ENCODE results near the gene CRYM. TPM values are rescaled to one million over a fixed set of nuclear protein-coding genes. Genes with fewer than 3 reads are reported as not detected.

CRYM gene
- total and polyA plus RNA-seq, 10 of the 15 experiments (the other 5 are each of a cell fraction or from before 2014, with no cell fraction given), result 0.30 to 6.1 (median 3.9) TPM

DNA sequence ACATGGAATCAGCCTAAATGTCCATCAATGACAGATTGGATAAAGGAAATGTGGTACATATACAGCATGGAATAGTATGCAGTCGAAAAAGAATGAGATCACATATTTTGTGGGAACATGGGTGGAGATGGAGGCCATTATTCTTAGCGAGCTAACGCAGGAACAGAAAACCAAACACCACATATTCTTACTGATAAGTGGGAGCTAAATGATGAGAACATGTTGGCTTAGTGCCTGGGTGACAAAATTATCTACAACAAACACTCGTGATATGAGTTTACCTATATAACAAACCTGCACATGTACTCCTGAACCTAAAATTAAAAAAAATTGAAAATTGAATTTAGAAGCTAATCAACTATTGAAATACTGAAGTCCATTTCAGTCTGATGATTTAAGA is 38.4 kb downstream of the CRYM start:
- Histone ChIP-seq H3K27ac (ENCODE audit: control insufficient read depth, insufficient read depth) (no peak overlapping the region), H2AFZ (ENCODE audit: control insufficient read depth, low read depth, low read length) (no peak overlapping the region), H3K79me2 (ENCODE audit: control insufficient read depth, insufficient read depth, low read length) (no peaks in the 10 kb centered on the region), H3K4me3 (no peak overlapping the region), H3K36me3 (ENCODE audit: control insufficient read depth in 2 of 2, insufficient read depth in 2 of 2, low read length in 1 of 2) (no peaks in the 10 kb centered on the region), H3K4me2 (ENCODE audit: control insufficient read depth, insufficient read depth) (no peak overlapping the region), H3K4me1 (ENCODE audit: control insufficient read depth, insufficient read depth, low read length) (no peaks in the 10 kb centered on the region), H3K9ac (ENCODE audit: control insufficient read depth, insufficient read depth, low read length) (no peak overlapping the region), H4K20me1 (ENCODE audit: control insufficient read depth, insufficient read depth) (no peaks in the 10 kb centered on the region), H3K9me3 (replicated peaks; ENCODE audit: control insufficient read depth, insufficient read depth, low read length) (no peaks in the 10 kb centered on the region), H3K27me3 (replicated peaks in 1 of 2; ENCODE audit: control insufficient read depth in 2 of 2, insufficient read depth in 2 of 2, low read length in 1 of 2) (no peaks in the 10 kb centered on the region; a peak in 1 of 4 replicates)
- ChIA-PET POLR2A (no interaction called here), RAD21 (ENCODE audit: unreplicated experiment) (interaction anchor here (0.5 kb wide), 1 partner anchor 13 kb away, joined by 6 read pairs; no protein-coding TSS in a partner anchor), SMC1A (ENCODE audit: uncharacterized antibody, unreplicated experiment) (interaction anchor here (1.1 to 1.8 kb wide), 2 partner anchors 9 to 38 kb away, joined by 3 to 5 read pairs; no protein-coding TSS in a partner anchor), CTCF (no interaction called here)
- intact Hi-C loops (cut with micrococcal nuclease; ENCODE audit: unreplicated experiment), result no loop called here
- TF ChIP-seq TCF12 (IDR thresholded peaks at IDR 0.05; ENCODE audit: low read depth, low read length) (no peak), ZNF274 (IDR thresholded peaks at IDR 0.05; ENCODE audit: insufficient read depth, insufficient read length) (no peak), SRF (IDR thresholded peaks at IDR 0.05; ENCODE audit: low read depth in 2 of 2, low read length in 2 of 2) (no peak), RAD21 (IDR thresholded peaks at IDR 0.05; ENCODE audit: insufficient read depth, low read depth, low read length) (no peak), EP300 (IDR thresholded peaks at IDR 0.05; ENCODE audit: borderline replicate concordance in 1 of 2, control insufficient read depth in 1 of 2, low read depth in 2 of 2, low read length in 2 of 2) (no peak), KDM1A (IDR thresholded peaks at IDR 0.05; ENCODE audit: borderline replicate concordance) (no peak), RFX5 (IDR thresholded peaks at IDR 0.05; ENCODE audit: low read depth, low read length) (no peak), FOXM1 (IDR thresholded peaks at IDR 0.05; ENCODE audit: low read depth, low read length) (no peak), NFIC (IDR thresholded peaks at IDR 0.05; ENCODE audit: low read depth, low read length) (no peak), POLR2AphosphoS2 (IDR thresholded peaks at IDR 0.05; ENCODE audit: low read depth, low read length) (no peak), SIX5 (IDR thresholded peaks at IDR 0.05; ENCODE audit: low read depth, low read length, severe bottlenecking) (no peak)
- TF ChIP-seq, protein P1, sequence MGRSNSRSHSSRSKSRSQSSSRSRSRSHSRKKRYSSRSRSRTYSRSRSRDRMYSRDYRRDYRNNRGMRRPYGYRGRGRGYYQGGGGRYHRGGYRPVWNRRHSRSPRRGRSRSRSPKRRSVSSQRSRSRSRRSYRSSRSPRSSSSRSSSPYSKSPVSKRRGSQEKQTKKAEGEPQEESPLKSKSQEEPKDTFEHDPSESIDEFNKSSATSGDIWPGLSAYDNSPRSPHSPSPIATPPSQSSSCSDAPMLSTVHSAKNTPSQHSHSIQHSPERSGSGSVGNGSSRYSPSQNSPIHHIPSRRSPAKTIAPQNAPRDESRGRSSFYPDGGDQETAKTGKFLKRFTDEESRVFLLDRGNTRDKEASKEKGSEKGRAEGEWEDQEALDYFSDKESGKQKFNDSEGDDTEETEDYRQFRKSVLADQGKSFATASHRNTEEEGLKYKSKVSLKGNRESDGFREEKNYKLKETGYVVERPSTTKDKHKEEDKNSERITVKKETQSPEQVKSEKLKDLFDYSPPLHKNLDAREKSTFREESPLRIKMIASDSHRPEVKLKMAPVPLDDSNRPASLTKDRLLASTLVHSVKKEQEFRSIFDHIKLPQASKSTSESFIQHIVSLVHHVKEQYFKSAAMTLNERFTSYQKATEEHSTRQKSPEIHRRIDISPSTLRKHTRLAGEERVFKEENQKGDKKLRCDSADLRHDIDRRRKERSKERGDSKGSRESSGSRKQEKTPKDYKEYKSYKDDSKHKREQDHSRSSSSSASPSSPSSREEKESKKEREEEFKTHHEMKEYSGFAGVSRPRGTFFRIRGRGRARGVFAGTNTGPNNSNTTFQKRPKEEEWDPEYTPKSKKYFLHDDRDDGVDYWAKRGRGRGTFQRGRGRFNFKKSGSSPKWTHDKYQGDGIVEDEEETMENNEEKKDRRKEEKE (IDR thresholded peaks at IDR 0.05), result no peak
- TF ChIP-seq, protein P2, sequence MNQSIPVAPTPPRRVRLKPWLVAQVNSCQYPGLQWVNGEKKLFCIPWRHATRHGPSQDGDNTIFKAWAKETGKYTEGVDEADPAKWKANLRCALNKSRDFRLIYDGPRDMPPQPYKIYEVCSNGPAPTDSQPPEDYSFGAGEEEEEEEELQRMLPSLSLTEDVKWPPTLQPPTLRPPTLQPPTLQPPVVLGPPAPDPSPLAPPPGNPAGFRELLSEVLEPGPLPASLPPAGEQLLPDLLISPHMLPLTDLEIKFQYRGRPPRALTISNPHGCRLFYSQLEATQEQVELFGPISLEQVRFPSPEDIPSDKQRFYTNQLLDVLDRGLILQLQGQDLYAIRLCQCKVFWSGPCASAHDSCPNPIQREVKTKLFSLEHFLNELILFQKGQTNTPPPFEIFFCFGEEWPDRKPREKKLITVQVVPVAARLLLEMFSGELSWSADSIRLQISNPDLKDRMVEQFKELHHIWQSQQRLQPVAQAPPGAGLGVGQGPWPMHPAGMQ (IDR thresholded peaks at IDR 0.05; ENCODE audit: borderline replicate concordance), result no peak
- TF ChIP-seq, protein P3, sequence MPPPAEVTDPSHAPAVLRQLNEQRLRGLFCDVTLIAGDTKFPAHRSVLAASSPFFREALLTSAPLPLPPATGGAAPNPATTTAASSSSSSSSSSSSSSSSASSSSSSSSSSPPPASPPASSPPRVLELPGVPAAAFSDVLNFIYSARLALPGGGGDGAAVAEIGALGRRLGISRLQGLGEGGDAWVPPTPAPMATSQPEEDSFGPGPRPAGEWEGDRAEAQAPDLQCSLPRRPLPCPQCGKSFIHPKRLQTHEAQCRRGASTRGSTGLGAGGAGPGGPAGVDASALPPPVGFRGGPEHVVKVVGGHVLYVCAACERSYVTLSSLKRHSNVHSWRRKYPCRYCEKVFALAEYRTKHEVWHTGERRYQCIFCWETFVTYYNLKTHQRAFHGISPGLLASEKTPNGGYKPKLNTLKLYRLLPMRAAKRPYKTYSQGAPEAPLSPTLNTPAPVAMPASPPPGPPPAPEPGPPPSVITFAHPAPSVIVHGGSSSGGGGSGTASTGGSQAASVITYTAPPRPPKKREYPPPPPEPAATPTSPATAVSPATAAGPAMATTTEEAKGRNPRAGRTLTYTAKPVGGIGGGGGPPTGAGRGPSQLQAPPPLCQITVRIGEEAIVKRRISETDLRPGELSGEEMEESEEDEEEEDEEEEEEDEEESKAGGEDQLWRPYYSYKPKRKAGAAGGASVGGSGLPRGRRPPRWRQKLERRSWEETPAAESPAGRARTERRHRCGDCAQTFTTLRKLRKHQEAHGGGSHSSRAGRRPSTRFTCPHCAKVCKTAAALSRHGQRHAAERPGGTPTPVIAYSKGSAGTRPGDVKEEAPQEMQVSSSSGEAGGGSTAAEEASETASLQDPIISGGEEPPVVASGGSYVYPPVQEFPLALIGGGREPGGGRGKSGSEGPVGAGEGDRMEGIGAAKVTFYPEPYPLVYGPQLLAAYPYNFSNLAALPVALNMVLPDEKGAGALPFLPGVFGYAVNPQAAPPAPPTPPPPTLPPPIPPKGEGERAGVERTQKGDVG (CRISPR knock-in tag; IDR thresholded peaks at IDR 0.05), result no peak
- TF ChIP-seq, protein P4, sequence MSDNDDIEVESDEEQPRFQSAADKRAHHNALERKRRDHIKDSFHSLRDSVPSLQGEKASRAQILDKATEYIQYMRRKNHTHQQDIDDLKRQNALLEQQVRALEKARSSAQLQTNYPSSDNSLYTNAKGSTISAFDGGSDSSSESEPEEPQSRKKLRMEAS (IDR thresholded peaks at IDR 0.05; ENCODE audit: low read depth, low read length), result no peak
- TF ChIP-seq, protein P5, sequence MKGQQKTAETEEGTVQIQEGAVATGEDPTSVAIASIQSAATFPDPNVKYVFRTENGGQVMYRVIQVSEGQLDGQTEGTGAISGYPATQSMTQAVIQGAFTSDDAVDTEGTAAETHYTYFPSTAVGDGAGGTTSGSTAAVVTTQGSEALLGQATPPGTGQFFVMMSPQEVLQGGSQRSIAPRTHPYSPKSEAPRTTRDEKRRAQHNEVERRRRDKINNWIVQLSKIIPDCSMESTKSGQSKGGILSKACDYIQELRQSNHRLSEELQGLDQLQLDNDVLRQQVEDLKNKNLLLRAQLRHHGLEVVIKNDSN (IDR thresholded peaks at IDR 0.05; ENCODE audit: borderline replicate concordance, extremely low read length, insufficient read depth, low read depth, low read length), result no peak
- 44% methylated on average over 4 of the region's 4 CpGs for WGBS (ENCODE audit: insufficient coverage, insufficient replicate concordance, low lambda C conversion rate, missing lambda C conversion rate)
- no peak for FAIRE-seq
- DNase-seq (ENCODE audit: low read depth, low spot score), result no peak
- in situ Hi-C loops (cut with MboI), result no loop called here
- no peak for ATAC-seq
- BruUV-seq (replicated peaks), result no TSS peak
